ENCODE results near the gene TEX55. TPM values are rescaled to one million over a fixed set of nuclear protein-coding genes. Genes with fewer than 3 reads are reported as not detected.

The TEX55 gene
- total RNA-seq, 4 donors from 2014 or later = not detected

GRCh38 chr3:119176778-119177177 is 30.8 kb downstream of the TEX55 start:
- TF ChIP-seq EP300 (IDR thresholded peaks at IDR 0.05) (no peak), CTCF (IDR thresholded peaks at IDR 0.05) (no peak), POLR2A (IDR thresholded peaks at IDR 0.05) (no peak), POLR2AphosphoS5 (IDR thresholded peaks at IDR 0.05) (no peak)
- H3K4me3 ChIP-seq = no peak overlapping the region
- DNase-seq (ENCODE audit: low spot score in 2 of 2) = no peak
- 78% methylated on average over 4 of the region's 4 CpGs for WGBS
- no peaks in the 10 kb centered on the region for H3K36me3 ChIP-seq
- no peaks in the 10 kb centered on the region for H3K4me1 ChIP-seq
- no peak overlapping the region for H3K27ac ChIP-seq
- no peaks in the 10 kb centered on the region for H3K27me3 ChIP-seq
- no peaks in the 10 kb centered on the region for H3K9me3 ChIP-seq

GRCh38 chr3:119177321-119177720 is 31.4 kb downstream of the TEX55 start:
- no peaks in the 10 kb centered on the region for H3K36me3 ChIP-seq
- TF ChIP-seq CTCF (IDR thresholded peaks at IDR 0.05) (no peak), POLR2AphosphoS5 (IDR thresholded peaks at IDR 0.05) (no peak), EP300 (IDR thresholded peaks at IDR 0.05) (no peak), POLR2A (IDR thresholded peaks at IDR 0.05) (no peak)
- no peaks in the 10 kb centered on the region for H3K4me1 ChIP-seq
- no peak for DNase-seq (ENCODE audit: low spot score in 2 of 2)
- no peaks in the 10 kb centered on the region for H3K27me3 ChIP-seq
- no peak overlapping the region for H3K4me3 ChIP-seq
- no peak overlapping the region for H3K27ac ChIP-seq
- no peaks in the 10 kb centered on the region for H3K9me3 ChIP-seq
- 66% methylated on average over 4 of the region's 4 CpGs for WGBS

- Histone ChIP-seq H3K27ac (no peak overlapping the region), H3K36me3 (no peaks in the 10 kb centered on the region), H3K27me3 (no peaks in the 10 kb centered on the region), H3K4me3 (no peak overlapping the region), H3K9me3 (no peaks in the 10 kb centered on the region), H3K4me1 (no peaks in the 10 kb centered on the region)
- DNase-seq (ENCODE audit: low spot score in 2 of 2) = no peak
- WGBS = 65% methylated on average over 3 of the region's 3 CpGs
- TF ChIP-seq CTCF (IDR thresholded peaks at IDR 0.05) = no peak
- no peak for TF ChIP-seq POLR2A (IDR thresholded peaks at IDR 0.05)
Measured at GRCh38 chr3:119181765-119182164, 35.8 kb downstream of the TEX55 start.

- no peak for DNase-seq (ENCODE audit: low spot score in 2 of 2)
- no peak overlapping the region for H3K4me3 ChIP-seq
- H3K36me3 ChIP-seq = no peaks in the 10 kb centered on the region
- no peak for TF ChIP-seq POLR2AphosphoS5 (IDR thresholded peaks at IDR 0.05)
- TF ChIP-seq CTCF (IDR thresholded peaks at IDR 0.05) = no peak
- no peak for TF ChIP-seq EP300 (IDR thresholded peaks at IDR 0.05)
- TF ChIP-seq POLR2A (IDR thresholded peaks at IDR 0.05) = no peak
- WGBS = 82% methylated on average over 9 of the region's 9 CpGs
- no peaks in the 10 kb centered on the region for H3K4me1 ChIP-seq
- no peaks in the 10 kb centered on the region for H3K27me3 ChIP-seq
- H3K9me3 ChIP-seq = no peaks in the 10 kb centered on the region
- no peak overlapping the region for H3K27ac ChIP-seq
Measured at GRCh38 chr3:119184111-119184510, 38.1 kb downstream of the TEX55 start.

- no peaks in the 10 kb centered on the region for H3K27me3 ChIP-seq
- 83% methylated on average over 7 of the region's 7 CpGs for WGBS
- no peak for DNase-seq (ENCODE audit: low spot score in 2 of 2)
Measured at GRCh38 chr3:119184796-119185570, 39.0 kb downstream of the TEX55 start.

More at GRCh38 chr3:119184796-119185570, 39.0 kb downstream of the TEX55 start:
- H3K4me1 ChIP-seq = no peaks in the 10 kb centered on the region
- H3K27ac ChIP-seq = no peak overlapping the region
- H3K36me3 ChIP-seq = no peaks in the 10 kb centered on the region
- no peak for TF ChIP-seq EP300 (IDR thresholded peaks at IDR 0.05)
- no peak for TF ChIP-seq POLR2AphosphoS5 (IDR thresholded peaks at IDR 0.05)
- TF ChIP-seq CTCF (IDR thresholded peaks at IDR 0.05) = no peak
- no peak for TF ChIP-seq POLR2A (IDR thresholded peaks at IDR 0.05)
- H3K4me3 ChIP-seq = no peak overlapping the region
- H3K9me3 ChIP-seq = no peaks in the 10 kb centered on the region
